Stimulated activated naive CD4-positive, alpha-beta T cell (primary cell): Measurements from ENCODE around the gene TTC28.
"Not testable (repeated sequence)": the region's sequence is repeated elsewhere in the genome, so short reads cannot be mapped to it uniquely, and the experiment has no call there.

Experiments used
- DNase-seq, 6 experiments: peaks; one replicate each; lab custom pipeline; 2025; lab: John Stamatoyannopoulos, UW

TTC28 gene

GRCh38 chr22:28481725-28482124 lies 197.9 kb downstream of the TTC28 start:
- no peak for DNase-seq

DNA sequence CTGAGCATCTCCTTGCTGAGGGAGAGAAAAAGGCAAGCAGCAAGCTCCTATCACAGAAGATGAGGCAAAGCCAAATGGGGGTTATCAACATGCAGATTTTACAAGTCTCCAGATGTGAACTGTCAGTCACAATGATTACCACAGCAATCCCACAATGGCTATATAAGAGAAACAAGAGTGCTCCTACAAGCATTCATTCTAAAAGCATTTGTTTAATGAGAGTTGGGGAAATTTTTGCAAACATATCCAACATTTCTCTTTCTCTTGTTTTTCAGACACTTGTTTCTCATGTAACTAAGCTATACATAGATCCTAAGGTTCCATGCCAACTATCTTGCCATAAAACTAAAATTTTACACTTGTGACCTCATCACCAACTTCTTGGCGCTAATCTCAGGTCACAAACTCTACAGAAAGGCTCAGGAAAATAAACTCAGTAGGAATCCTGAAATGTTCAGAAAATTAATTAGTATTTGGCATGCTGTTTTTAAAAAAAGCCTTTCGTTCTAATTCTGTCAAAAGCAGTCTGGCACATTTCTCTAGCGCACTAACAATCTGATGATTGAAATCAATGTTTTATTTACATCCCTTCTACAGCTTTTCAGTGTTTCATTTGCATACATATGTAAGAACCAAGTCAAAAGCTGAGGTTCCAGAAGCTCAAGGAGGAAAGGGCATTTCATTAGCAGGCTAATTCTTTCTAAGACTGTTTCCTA lies 199.5 kb downstream of the TTC28 start:
- DNase-seq: no peak

DNA sequence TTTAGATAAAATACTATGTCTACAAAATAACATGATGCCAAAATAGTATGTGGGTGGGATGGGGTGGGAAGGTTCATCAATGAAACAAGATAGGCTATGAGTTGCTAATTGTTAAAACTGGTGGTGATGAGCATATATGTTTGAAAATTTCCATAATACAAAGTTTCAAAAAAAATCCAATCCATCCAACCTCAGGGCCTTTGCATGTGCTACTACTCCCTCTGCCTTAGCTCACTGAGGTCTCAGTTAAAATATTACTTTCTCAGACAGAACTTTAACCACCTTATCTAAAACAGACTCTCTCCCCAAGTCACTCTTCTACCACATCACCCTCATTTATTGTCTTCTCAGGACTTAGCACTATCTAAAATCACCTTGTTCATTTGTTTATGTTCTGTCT lies 201.1 kb downstream of the TTC28 start:
- no peak for DNase-seq

GRCh38 chr22:28477556-28477955 lies 202.1 kb downstream of the TTC28 start:
- no peak for DNase-seq

DNA sequence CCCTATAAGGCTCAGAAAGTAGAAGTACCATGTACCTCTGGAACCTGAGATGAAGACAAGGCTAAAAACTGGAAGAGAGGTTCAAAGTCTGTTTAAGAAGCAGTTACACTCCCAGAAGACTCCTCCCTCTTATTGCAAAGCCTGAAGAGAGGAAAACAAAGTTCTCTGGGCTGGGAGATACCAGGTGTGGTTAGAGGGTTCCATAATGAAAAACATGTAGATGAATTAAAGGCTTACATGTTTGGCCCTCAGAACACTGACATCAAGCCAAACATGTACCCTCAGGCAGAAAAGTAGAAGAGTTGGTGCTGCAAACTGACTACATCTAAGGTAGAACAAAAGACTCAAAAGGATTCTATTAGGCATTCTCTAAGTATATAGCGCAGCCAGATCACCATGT lies 205.3 kb downstream of the TTC28 start:
- no peak for DNase-seq

GRCh38 chr22:28473258-28473657 lies 206.4 kb downstream of the TTC28 start:
- DNase-seq: no peak

GRCh38 chr22:28467055-28467454 lies 212.6 kb downstream of the TTC28 start:
- not testable (repeated sequence) for DNase-seq

DNA sequence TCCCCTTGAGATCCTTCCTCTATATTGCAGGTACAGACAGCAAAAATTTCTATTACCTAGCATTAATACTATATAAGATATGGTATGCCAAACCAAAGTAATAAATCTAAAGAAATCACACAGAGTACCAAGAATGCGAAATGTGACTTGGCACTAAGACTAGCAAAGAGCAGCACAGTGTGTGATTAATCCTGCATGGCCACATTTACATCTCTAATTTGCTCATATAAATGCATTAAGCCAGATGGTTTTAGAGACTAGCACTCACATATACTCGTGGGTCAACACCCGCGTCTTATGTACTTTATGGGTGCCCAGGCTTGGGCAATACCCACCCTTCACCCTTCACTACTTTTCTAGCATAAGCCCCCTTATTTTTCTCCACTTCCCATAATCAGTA lies 213.2 kb downstream of the TTC28 start:
- no peak for DNase-seq

- no peak for DNase-seq
Measured at GRCh38 chr22:28465841-28466240, 213.8 kb downstream of the TTC28 start.

DNA sequence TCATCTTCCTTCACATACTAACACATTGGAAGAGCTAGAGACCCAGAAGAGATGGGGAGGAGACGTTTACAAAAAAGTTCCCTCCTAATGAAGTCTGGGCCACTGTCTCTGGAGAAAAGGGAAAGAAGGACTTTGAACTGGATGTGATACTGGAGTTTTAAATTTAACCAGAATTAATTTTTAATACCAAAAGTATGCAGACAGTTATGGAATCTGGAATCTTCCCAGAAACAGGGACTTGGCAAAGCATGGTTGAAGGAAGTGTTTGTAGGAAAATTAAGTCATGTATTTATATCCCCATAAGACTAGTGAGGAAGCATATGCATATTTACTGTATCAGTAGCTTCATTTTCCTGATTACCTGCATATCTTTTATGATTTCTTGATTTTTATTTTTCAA lies 215.5 kb downstream of the TTC28 start:
- no peak for DNase-seq

GRCh38 chr22:28463408-28463807 lies 216.2 kb downstream of the TTC28 start:
- not testable (repeated sequence) for DNase-seq

DNA sequence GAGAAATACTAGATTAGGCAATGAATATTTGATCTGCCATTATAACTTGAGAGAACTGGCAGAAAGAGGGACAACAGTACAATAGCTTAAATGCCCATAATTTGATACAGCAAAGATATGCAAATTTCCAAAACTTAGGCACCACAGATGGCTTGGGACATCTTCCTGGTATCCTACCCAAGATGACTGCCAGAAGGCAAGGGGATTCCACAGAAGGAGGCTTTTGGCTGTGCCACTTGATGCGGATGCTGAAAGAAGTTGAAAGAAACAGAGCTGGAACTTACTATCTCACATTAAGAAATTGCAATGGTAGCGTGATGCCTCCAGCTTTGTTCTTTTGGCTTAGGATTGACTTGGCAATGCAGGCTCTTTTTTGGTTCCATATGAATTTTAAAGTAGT lies 216.7 kb downstream of the TTC28 start:
- DNase-seq: no peak

DNA sequence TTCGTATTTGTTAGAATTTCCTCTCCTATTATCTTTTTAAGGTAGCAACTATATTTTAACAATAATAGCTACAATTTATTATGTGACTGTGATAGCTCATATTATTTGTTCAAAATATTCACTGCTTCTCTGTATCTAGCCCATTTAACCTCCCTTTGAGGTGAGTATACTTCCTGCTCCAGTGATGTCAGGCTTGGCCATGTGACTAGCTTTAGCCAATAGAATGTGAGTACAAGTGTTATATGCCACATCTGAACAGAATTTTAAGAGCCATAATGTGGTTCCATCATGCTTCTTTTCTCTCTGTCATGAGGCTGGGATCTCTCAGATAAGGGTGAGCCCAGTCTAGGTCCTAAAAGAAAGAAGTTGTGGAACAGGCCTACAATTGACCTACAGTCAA lies 217.6 kb downstream of the TTC28 start:
- no peak for DNase-seq

DNA sequence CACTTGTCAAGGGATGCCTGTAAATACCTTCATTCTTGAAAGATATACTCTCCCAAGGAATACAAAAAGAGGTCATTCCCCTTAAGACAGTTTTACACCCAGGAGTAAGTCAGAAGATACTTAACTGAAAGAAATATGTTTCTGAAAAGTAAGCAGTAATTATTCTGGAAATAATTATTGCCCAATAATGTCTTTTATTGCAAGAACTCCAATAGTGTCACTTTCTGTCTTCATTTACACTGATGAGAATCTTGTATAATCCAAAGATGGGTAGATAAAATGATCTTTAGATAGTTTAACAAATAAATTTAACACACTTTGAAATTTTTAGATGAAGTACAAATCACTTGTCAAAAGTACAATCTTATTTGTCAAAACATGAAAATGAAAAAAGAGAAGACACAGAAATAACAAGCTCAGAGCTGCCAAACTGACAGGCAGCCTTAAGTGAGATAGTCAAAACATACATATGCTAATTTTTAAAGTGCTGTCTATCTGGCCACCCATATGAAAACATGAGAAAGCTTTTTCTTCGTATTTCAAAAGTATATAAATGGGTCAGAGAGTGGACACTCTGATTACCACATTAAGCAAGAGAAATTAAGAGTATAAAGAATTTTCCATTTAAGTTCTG lies 225.1 kb downstream of the TTC28 start:
- no peak for DNase-seq

GRCh38 chr22:28450109-28450508 lies 229.5 kb downstream of the TTC28 start:
- DNase-seq: no peak

GRCh38 chr22:28449041-28449440 lies 230.6 kb downstream of the TTC28 start:
- DNase-seq: no peak

DNA sequence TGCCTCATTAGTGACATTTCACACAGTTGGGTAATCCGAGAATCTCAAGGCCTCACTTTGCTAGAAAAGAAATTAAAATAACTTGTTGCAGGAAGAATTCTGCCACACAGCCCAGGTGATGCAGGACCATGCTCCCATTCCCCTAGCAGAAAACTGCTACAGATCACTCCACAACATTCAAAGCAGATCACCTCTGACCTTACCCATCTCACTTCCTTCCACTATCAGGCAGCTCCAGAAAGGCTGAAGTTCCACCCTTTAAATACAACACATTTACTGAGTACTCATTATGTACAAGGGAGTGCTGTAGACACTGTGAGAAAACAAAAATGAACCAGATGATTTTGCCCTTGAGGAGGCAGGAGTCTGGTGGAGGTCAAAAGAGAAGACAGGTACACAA lies 231.0 kb downstream of the TTC28 start:
- DNase-seq: no peak

DNA sequence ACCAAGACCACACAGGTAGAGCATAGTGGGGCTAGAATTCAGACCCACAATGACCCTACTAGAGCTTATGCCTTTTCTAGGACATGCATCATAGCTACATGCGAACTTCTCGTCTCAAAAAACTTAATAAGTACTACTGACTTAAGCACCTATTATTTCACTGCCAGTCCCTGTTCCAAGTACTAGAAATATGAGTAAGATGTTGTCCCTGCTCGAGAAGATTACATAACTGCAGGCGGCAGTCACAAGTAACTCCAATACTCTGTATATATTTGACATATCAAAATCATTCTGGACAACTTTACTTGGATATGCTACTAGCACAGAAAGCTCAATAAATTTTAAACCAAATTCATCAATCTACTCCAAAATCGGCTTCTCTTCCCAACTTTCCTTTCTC lies 235.0 kb downstream of the TTC28 start:
- no peak for DNase-seq

DNA sequence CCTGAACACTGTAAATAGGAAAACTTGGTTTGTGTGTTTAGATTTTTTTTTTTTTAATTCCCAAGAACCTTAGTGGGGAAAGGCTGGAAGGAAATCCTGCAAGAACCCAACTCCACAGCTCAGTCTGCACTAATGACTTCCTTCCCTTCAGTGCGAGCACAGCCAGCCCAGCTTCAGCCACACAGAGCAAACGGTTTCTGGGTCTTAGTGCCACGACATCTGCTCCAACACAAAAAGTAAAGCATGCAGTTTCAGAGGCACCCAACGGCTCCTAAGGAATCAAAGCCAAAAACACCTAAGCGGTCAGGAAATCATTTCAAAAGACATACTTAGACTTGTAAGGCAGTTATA lies 236.1 kb downstream of the TTC28 start:
- peak in 4 of 6 experiments; percentile 0 to 47 (median 31) for DNase-seq

GRCh38 chr22:28442711-28443525 lies 236.7 kb downstream of the TTC28 start:
- peak in 4 of 6 experiments; percentile 20 to 45 (median 33) for DNase-seq

- peak; percentile 57 to 75 (median 70) for DNase-seq
Measured at GRCh38 chr22:28442264-28442710, 237.4 kb downstream of the TTC28 start.

GRCh38 chr22:28441720-28442263 lies 237.8 kb downstream of the TTC28 start:
- no peak for DNase-seq
